BLaER1 treated with 17β-estradiol and CSF1 and Interleukin-3, amounts not matched to agents 10 nM and 100 nM (cell line): ENCODE results near the gene EIF5A2.

Experiments used
- H3K27ac ChIP-seq, 11 experiments: shearing (Covaris generic); formaldehyde crosslinking; 2 replicates each; pipeline ENCODE4 v1.8.1; 2022
- H3K27me3 ChIP-seq, 11 experiments: shearing (Covaris generic); formaldehyde crosslinking; 2 replicates each; pipeline ENCODE4 v1.8.1; 2022
- H3K36me3 ChIP-seq, 11 experiments: shearing (Covaris generic); formaldehyde crosslinking; 2 replicates each; pipeline ENCODE4 v1.8.1; 2022
- H3K4me1 ChIP-seq, 10 experiments: shearing (Covaris generic); formaldehyde crosslinking; 2 replicates each; pipeline ENCODE4 v1.8.1; 2022
- H3K4me2 ChIP-seq, 11 experiments: shearing (Covaris generic); formaldehyde crosslinking; 2 replicates each; pipeline ENCODE4 v1.8.1; 2022
- H3K4me3 ChIP-seq, 10 experiments: shearing (Covaris generic); formaldehyde crosslinking; 2 replicates each; pipeline ENCODE4 v1.8.1; 2022
- H3K9ac ChIP-seq, 11 experiments: shearing (Covaris generic); formaldehyde crosslinking; 2 replicates each; pipeline ENCODE4 v1.8.1; 2022
- H3K9me3 ChIP-seq, 11 experiments: shearing (Covaris generic); formaldehyde crosslinking; replicated peaks in 1 of 11; 2 replicates each; pipeline ENCODE4 v1.8.1; 2022
- H4K20me1 ChIP-seq, 11 experiments: shearing (Covaris generic); formaldehyde crosslinking; 2 replicates each; pipeline ENCODE4 v1.8.1; 2022
- Cebpa-rat ChIP-seq, 11 experiments: shearing (Covaris generic); IDR thresholded peaks; 2 replicates each; pipeline ENCODE4 v1.8.1; 2022

Gene EIF5A2

GRCh38 chr3:170876537-170876936 lies 31.9 kb downstream of the EIF5A2 start:
- TF ChIP-seq Cebpa-rat (IDR thresholded peaks at IDR 0.05): no peak
- Histone ChIP-seq H3K27me3 (no peaks in the 10 kb centered on the region), H3K4me3 (no peak overlapping the region), H4K20me1 (no peaks in the 10 kb centered on the region), H3K36me3 (no peaks in the 10 kb centered on the region), H3K4me2 (no peak overlapping the region), H3K9me3 (peaks cover 4 to 8% (median 5%) of the 10 kb centered on the region in 11 experiments; a peak in 10 of 22 replicates), H3K4me1 (no peaks in the 10 kb centered on the region), H3K9ac (no peak overlapping the region), H3K27ac (no peak overlapping the region)

- no peaks in the 10 kb centered on the region for H3K27me3 ChIP-seq
Observed at GRCh38 chr3:170869645-170870593, 38.5 kb downstream of the EIF5A2 start, which contains the start of gene RPL22L1. RPL22L1 (minus strand) TSS chr3:170870195; CDS start chr3:170870167, 28 bp downstream.

GRCh38 chr3:170869239-170869590 lies 39.2 kb downstream of the EIF5A2 start:
- Histone ChIP-seq H3K27me3 (no peaks in the 10 kb centered on the region), H3K4me3 (peak overlapping the region; percentile 73 to 93 (median 86)), H3K27ac (peak overlapping the region; percentile 92 to 99 (median 98)), H3K4me2 (peak overlapping the region; percentile 85 to 98 (median 92)), H3K9ac (peak overlapping the region; percentile 92 to 99 (median 98)), H3K9me3 (peaks cover 0 to 7% (median 0%) of the 10 kb centered on the region in 11 experiments; a peak in 3 of 22 replicates), H4K20me1 (peaks cover 32 to 49% (median 45%) of the 10 kb centered on the region in 11 experiments; a peak in 21 of 22 replicates), H3K4me1 (peaks cover 23 to 34% (median 30%) of the 10 kb centered on the region in 10 experiments), H3K36me3 (peaks cover 37 to 45% (median 39%) of the 10 kb centered on the region in 11 experiments)
- TF ChIP-seq Cebpa-rat (IDR thresholded peaks at IDR 0.05): no peak

More at GRCh38 chr3:170869645-170870593, 38.5 kb downstream of the EIF5A2 start, which contains the start of gene RPL22L1:
- Histone ChIP-seq H3K9ac (peak within 1 kb of the TSS; percentile 92 to 99 (median 98)), H3K36me3 (peaks cover 35 to 45% (median 39%) of the 10 kb centered on the region in 11 experiments), H3K4me3 (peak within 1 kb of the TSS; percentile 73 to 93 (median 86)), H3K27ac (peak within 1 kb of the TSS; percentile 92 to 99 (median 98)), H3K4me1 (peaks cover 23 to 34% (median 30%) of the 10 kb centered on the region in 10 experiments), H4K20me1 (peaks cover 32 to 43% (median 41%) of the 10 kb centered on the region in 11 experiments; a peak in 21 of 22 replicates), H3K4me2 (peak within 1 kb of the TSS; percentile 85 to 98 (median 92)), H3K9me3 (peaks cover under 1 to 8% (median 2%) of the 10 kb centered on the region in 11 experiments; a peak in 10 of 22 replicates)
- peak in 2 of 11 experiments; percentile 12 to 54; a peak in 1 of 22 replicates for TF ChIP-seq Cebpa-rat (IDR thresholded peaks at IDR 0.05)

- Histone ChIP-seq H3K27me3 (no peaks in the 10 kb centered on the region), H3K4me3 (peak overlapping the region; percentile 73 to 93 (median 86)), H3K4me1 (peaks cover 23 to 34% (median 30%) of the 10 kb centered on the region in 10 experiments), H3K36me3 (peaks cover 37 to 45% (median 39%) of the 10 kb centered on the region in 11 experiments), H3K27ac (peak overlapping the region; percentile 92 to 99 (median 98)), H3K9me3 (peaks cover 0 to 5% (median 0%) of the 10 kb centered on the region in 11 experiments; a peak in 3 of 22 replicates), H3K9ac (peak overlapping the region; percentile 92 to 99 (median 98)), H4K20me1 (peaks cover 32 to 49% (median 45%) of the 10 kb centered on the region in 11 experiments; a peak in 21 of 22 replicates), H3K4me2 (peak overlapping the region; percentile 85 to 98 (median 92))
- TF ChIP-seq Cebpa-rat (IDR thresholded peaks at IDR 0.05): no peak
Observed at GRCh38 chr3:170868577-170869238, 39.7 kb downstream of the EIF5A2 start.

GRCh38 chr3:170867143-170867937 lies 41.1 kb downstream of the EIF5A2 start:
- H3K27me3 ChIP-seq: no peaks in the 10 kb centered on the region
- 0 out of 22 replicates have a peak, but pooled peaks of 2 of the 11 experiments have one; percentile 9 to 20 for TF ChIP-seq Cebpa-rat (IDR thresholded peaks at IDR 0.05)
- peaks cover 37 to 45% (median 39%) of the 10 kb centered on the region in 11 experiments for H3K36me3 ChIP-seq
- H3K4me1 ChIP-seq: peaks cover 23 to 34% (median 30%) of the 10 kb centered on the region in 10 experiments
- H3K9me3 ChIP-seq: peaks cover 0 to 5% (median 0%) of the 10 kb centered on the region in 11 experiments; a peak in 2 of 22 replicates
- H3K4me2 ChIP-seq: peak overlapping the region; percentile 85 to 98 (median 92)
- H3K9ac ChIP-seq: peak overlapping the region; percentile 92 to 99 (median 98); a peak in 21 of 22 replicates
- H3K27ac ChIP-seq: peak overlapping the region in 10 of 11 experiments; percentile 35 to 99 (median 98); a peak in 20 of 22 replicates
- H4K20me1 ChIP-seq: peaks cover 32 to 49% (median 45%) of the 10 kb centered on the region in 11 experiments; a peak in 21 of 22 replicates
- H3K4me3 ChIP-seq: peak overlapping the region; percentile 73 to 93 (median 86)

- H3K4me3 ChIP-seq: peak overlapping the region; percentile 73 to 93 (median 86); a peak in 18 of 20 replicates
Observed at GRCh38 chr3:170866499-170866898, 41.9 kb downstream of the EIF5A2 start.

GRCh38 chr3:170865209-170866094 lies 43.0 kb downstream of the EIF5A2 start:
- peaks cover 37 to 45% (median 39%) of the 10 kb centered on the region in 11 experiments for H3K36me3 ChIP-seq
- H3K27me3 ChIP-seq: no peaks in the 10 kb centered on the region
- H3K4me1 ChIP-seq: peaks cover 20 to 36% (median 30%) of the 10 kb centered on the region in 10 experiments
- TF ChIP-seq Cebpa-rat (IDR thresholded peaks at IDR 0.05): no peak
- no peak overlapping the region for H3K4me2 ChIP-seq
- H3K9ac ChIP-seq: no peak overlapping the region
- 0 out of 22 replicates have a peak overlapping the region, but pooled peaks of 1 of the 11 experiments have one; percentile 3 for H3K27ac ChIP-seq
- H4K20me1 ChIP-seq: peaks cover 32 to 49% (median 45%) of the 10 kb centered on the region in 11 experiments; a peak in 21 of 22 replicates
- no peak overlapping the region for H3K4me3 ChIP-seq
- H3K9me3 ChIP-seq: 0 out of 22 replicates have a peak, but pooled peaks cover 0 to under 1% (median 0%) of the 10 kb centered on the region in 11 experiments

More at GRCh38 chr3:170866499-170866898, 41.9 kb downstream of the EIF5A2 start:
- Histone ChIP-seq H3K27me3 (no peaks in the 10 kb centered on the region), H3K4me1 (peaks cover 23 to 34% (median 30%) of the 10 kb centered on the region in 10 experiments), H3K27ac (peak overlapping the region in 9 of 11 experiments; percentile 95 to 99 (median 98); a peak in 16 of 22 replicates), H3K9me3 (peaks cover 0 to 5% (median 0%) of the 10 kb centered on the region in 11 experiments; a peak in 2 of 22 replicates), H4K20me1 (peaks cover 32 to 49% (median 45%) of the 10 kb centered on the region in 11 experiments; a peak in 21 of 22 replicates), H3K4me2 (peak overlapping the region; percentile 85 to 98 (median 92)), H3K9ac (peak overlapping the region in 7 of 11 experiments; percentile 95 to 98 (median 98); a peak in 8 of 22 replicates), H3K36me3 (peaks cover 37 to 45% (median 39%) of the 10 kb centered on the region in 11 experiments)
- TF ChIP-seq Cebpa-rat (IDR thresholded peaks at IDR 0.05): no peak
